ENCODE data around the gene MBD3L5. TPM values are rescaled to one million over a fixed set of nuclear protein-coding genes. Genes with fewer than 3 reads are reported as not detected.

MBD3L5 gene
- total RNA-seq, 1 donor from 2014 or later, result not detected

Other genes with a start within 250 kb of the MBD3L5 start
- gene ADGRE1, start 143.0 kb upstream of the MBD3L5 start, total RNA-seq, result 1.4 and 2.1 TPM in 2 replicates
- gene MBD3L2B, start 9.1 kb upstream of the MBD3L5 start, total RNA-seq, result not detected in 2 replicates
- gene MBD3L4, start 9.6 kb downstream of the MBD3L5 start, total RNA-seq, result not detected in 2 replicates
- not detected in 2 replicates for gene MBD3L2, start 18.7 kb downstream of the MBD3L5 start, total RNA-seq
- not detected in 2 replicates for gene MBD3L3, start 28.1 kb downstream of the MBD3L5 start, total RNA-seq
- 9.2 and 9.4 TPM in 2 replicates for gene ZNF557, start 39.1 kb downstream of the MBD3L5 start, total RNA-seq